ENCODE measurements around the gene STK32C. TPM values are rescaled to one million over a fixed set of nuclear protein-coding genes. Genes with fewer than 3 reads are reported as not detected.

Gene STK32C
- total and polyA plus RNA-seq, 4 donors: 5.1 to 22.0 (median 16.3) TPM

- H3K9ac ChIP-seq (ENCODE audit: insufficient read depth in 1 of 2, low read length in 2 of 2): no peak overlapping the region
- H3K27ac ChIP-seq (ENCODE audit: low read depth in 1 of 2, low read length in 1 of 2): no peak overlapping the region
- ATAC-seq (ENCODE audit: insufficient read depth, low FRiP score) (no peak), DNase-seq (no peak)
- peaks cover 0 to 6% (median 0%) of the 10 kb centered on the region in 4 donors for H3K9me3 ChIP-seq (ENCODE audit: control insufficient read depth in 4 of 4, insufficient read depth in 3 of 4, low read length in 3 of 4)
- WGBS, 2 donors: 43 to 49% methylated on average over 35 of the region's 35 CpGs
- peaks cover 11 to 55% (median 30%) of the 10 kb centered on the region in 3 donors for H3K27me3 ChIP-seq (ENCODE audit: control insufficient read depth in 3 of 3, insufficient read depth in 3 of 3, low read length in 2 of 3)
- H3K36me3 ChIP-seq (ENCODE audit: control insufficient read depth in 4 of 4, insufficient read depth in 4 of 4, low read length in 4 of 4): no peaks in the 10 kb centered on the region
- H3K4me3 ChIP-seq: no peak overlapping the region
- no peak for TF ChIP-seq CTCF (IDR thresholded peaks at IDR 0.05; ENCODE audit: control extremely low read depth, extremely low read depth)
- H3K4me1 ChIP-seq (ENCODE audit: control insufficient read depth in 5 of 5, insufficient read depth in 5 of 5, low read length in 5 of 5): peaks cover 0 to 14% (median 5%) of the 10 kb centered on the region in 5 donors
Observed at GRCh38 chr10:132184816-132185593, 122.7 kb downstream of the STK32C start.

- DNase-seq (no peak), ATAC-seq (ENCODE audit: insufficient read depth, low FRiP score) (no peak)
- no peak for TF ChIP-seq CTCF (IDR thresholded peaks at IDR 0.05; ENCODE audit: control extremely low read depth, extremely low read depth)
- Histone ChIP-seq H3K4me3 (no peak overlapping the region), H3K27me3 (ENCODE audit: control insufficient read depth in 3 of 3, insufficient read depth in 3 of 3, low read length in 2 of 3) (peaks cover 11 to 37% (median 24%) of the 10 kb centered on the region in 3 donors), H3K27ac (ENCODE audit: low read depth in 1 of 2, low read length in 1 of 2) (no peak overlapping the region), H3K9ac (ENCODE audit: insufficient read depth in 1 of 2, low read length in 2 of 2) (no peak overlapping the region), H3K36me3 (ENCODE audit: control insufficient read depth in 4 of 4, insufficient read depth in 4 of 4, low read length in 4 of 4) (no peaks in the 10 kb centered on the region), H3K9me3 (ENCODE audit: control insufficient read depth in 4 of 4, insufficient read depth in 3 of 4, low read length in 3 of 4) (peaks cover 0 to 5% (median 0%) of the 10 kb centered on the region in 4 donors), H3K4me1 (ENCODE audit: control insufficient read depth in 5 of 5, insufficient read depth in 5 of 5, low read length in 5 of 5) (peaks cover 0 to 14% (median 3%) of the 10 kb centered on the region in 5 donors)
- WGBS, 2 donors: 65 to 77% methylated on average over 8 of the region's 8 CpGs
Observed at GRCh38 chr10:132183046-132183445, 124.7 kb downstream of the STK32C start.

GRCh38 chr10:132182591-132182990 lies 125.2 kb downstream of the STK32C start:
- Histone ChIP-seq H3K27ac (ENCODE audit: low read depth in 1 of 2, low read length in 1 of 2) (no peak overlapping the region), H3K4me3 (no peak overlapping the region), H3K9me3 (ENCODE audit: control insufficient read depth in 4 of 4, insufficient read depth in 3 of 4, low read length in 3 of 4) (peaks cover 0 to 8% (median 0%) of the 10 kb centered on the region in 4 donors), H3K9ac (ENCODE audit: insufficient read depth in 1 of 2, low read length in 2 of 2) (no peak overlapping the region), H3K27me3 (ENCODE audit: control insufficient read depth in 3 of 3, insufficient read depth in 3 of 3, low read length in 2 of 3) (peaks cover 14 to 36% (median 27%) of the 10 kb centered on the region in 3 donors), H3K36me3 (ENCODE audit: control insufficient read depth in 4 of 4, insufficient read depth in 4 of 4, low read length in 4 of 4) (no peaks in the 10 kb centered on the region), H3K4me1 (ENCODE audit: control insufficient read depth in 5 of 5, insufficient read depth in 5 of 5, low read length in 5 of 5) (peaks cover 0 to 11% (median 0%) of the 10 kb centered on the region in 5 donors)
- ATAC-seq (ENCODE audit: insufficient read depth, low FRiP score) (no peak), DNase-seq (no peak)
- no peak for TF ChIP-seq CTCF (IDR thresholded peaks at IDR 0.05; ENCODE audit: control extremely low read depth, extremely low read depth)
- WGBS, 2 donors: 86 to 90% methylated on average over 7 of the region's 7 CpGs
